ENCODE results near the gene SEPTIN6. TPM values are rescaled to one million over a fixed set of nuclear protein-coding genes. Genes with fewer than 3 reads are reported as not detected.
A peak's percentile ranks its signal among the peaks of the same experiment; 100 is the strongest.

The SEPTIN6 gene
- total and polyA plus RNA-seq, 2 of the 4 experiments (the other 2 are of a cell fraction), result 16.2 to 19.0 TPM

DNA sequence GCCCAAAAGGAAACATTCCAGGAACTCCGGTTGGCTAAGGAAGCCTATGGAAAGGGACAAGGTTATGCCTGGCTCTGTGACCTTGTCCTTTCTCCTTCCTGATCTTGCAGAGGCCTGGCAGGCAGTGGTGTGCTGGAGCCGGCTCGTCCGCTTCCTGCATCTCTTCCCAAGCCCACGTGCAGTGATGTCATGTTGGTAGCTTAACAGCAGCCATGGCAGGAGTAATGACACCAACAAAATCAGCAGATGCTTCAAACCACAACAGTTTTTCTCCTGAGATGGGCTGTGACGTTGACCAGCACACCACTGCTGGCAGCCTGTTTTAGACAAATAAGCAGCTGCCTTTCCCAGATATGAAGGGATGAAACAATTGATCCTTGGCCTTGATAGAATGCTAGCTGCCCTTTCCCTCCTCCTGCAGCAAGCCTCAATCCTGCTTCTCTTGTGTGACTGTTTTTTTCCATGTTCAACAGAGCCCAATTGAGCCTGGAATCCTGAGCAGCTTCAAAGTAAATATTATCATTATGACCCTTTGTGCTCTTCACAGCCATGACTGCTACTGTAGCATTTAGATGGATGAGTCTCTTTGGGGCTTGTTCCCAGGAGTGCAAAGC, 23.4 kb downstream of the SEPTIN6 start:
- DNase-seq (peak; percentile 84), ATAC-seq (ENCODE audit: low read depth) (peak; percentile 57)
- no peaks in the 10 kb centered on the region for H3K27me3 ChIP-seq (ENCODE audit: control insufficient read depth, insufficient read depth, low read length)
- H3K4ac ChIP-seq (ENCODE audit: low read depth, low read length), result no peak overlapping the region
- no TSS peak for BruUV-seq (replicated peaks)
- H2BK120ac ChIP-seq (ENCODE audit: low read depth, low read length), result no peak overlapping the region
- H4K5ac ChIP-seq (ENCODE audit: low read depth, low read length), result no peak overlapping the region
- H3K23ac ChIP-seq (ENCODE audit: low read depth, low read length), result no peak overlapping the region
- no peak overlapping the region for H2AFZ ChIP-seq (replicated peaks; ENCODE audit: low read length, poor library complexity)
- H2BK20ac ChIP-seq (ENCODE audit: low read depth, low read length), result no peak overlapping the region
- H3K14ac ChIP-seq (replicated peaks; ENCODE audit: low read depth, low read length), result no peak overlapping the region
- H2BK15ac ChIP-seq (ENCODE audit: low read depth, low read length), result no peak overlapping the region
- no peak overlapping the region for H2AK5ac ChIP-seq (ENCODE audit: low read depth, low read length)
- no peak overlapping the region for H3K4me2 ChIP-seq (ENCODE audit: low read depth, low read length)
- H2BK5ac ChIP-seq (ENCODE audit: low read depth, low read length, poor library complexity, severe bottlenecking), result no peak overlapping the region
- no peak overlapping the region for H4K8ac ChIP-seq (ENCODE audit: low read depth in 2 of 2, low read length in 2 of 2)
- no peak overlapping the region for H4K91ac ChIP-seq (ENCODE audit: insufficient read depth, low read depth, low read length)
- peaks cover 5% of the 10 kb centered on the region for H3K4me1 ChIP-seq (ENCODE audit: control insufficient read depth, insufficient read depth, low read length)
- CTCF ChIA-PET, result no interaction called here
- no peak overlapping the region for H3K4me3 ChIP-seq (ENCODE audit: insufficient read depth, low read depth, low read length)
- no peaks in the 10 kb centered on the region for H4K20me1 ChIP-seq (ENCODE audit: insufficient read depth, low read length)
- WGBS, 2 experiments (ENCODE audit: extremely low coverage in 2 of 2, insufficient read length in 1 of 2), result no CpG with 5 or more reads among the region's 6 CpGs
- TF ChIP-seq FOS (IDR thresholded peaks at IDR 0.05; ENCODE audit: low read depth, low read length) (no peak), RAD21 (IDR thresholded peaks at IDR 0.05; ENCODE audit: low read length) (no peak), BHLHE40 (IDR thresholded peaks at IDR 0.05; ENCODE audit: low read depth, low read length) (0 out of 2 replicates have a peak, but pooled peaks have one; percentile 35)
- TF ChIP-seq, protein P1, sequence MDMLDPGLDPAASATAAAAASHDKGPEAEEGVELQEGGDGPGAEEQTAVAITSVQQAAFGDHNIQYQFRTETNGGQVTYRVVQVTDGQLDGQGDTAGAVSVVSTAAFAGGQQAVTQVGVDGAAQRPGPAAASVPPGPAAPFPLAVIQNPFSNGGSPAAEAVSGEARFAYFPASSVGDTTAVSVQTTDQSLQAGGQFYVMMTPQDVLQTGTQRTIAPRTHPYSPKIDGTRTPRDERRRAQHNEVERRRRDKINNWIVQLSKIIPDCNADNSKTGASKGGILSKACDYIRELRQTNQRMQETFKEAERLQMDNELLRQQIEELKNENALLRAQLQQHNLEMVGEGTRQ (IDR thresholded peaks at IDR 0.05; ENCODE audit: low read depth, low read length), result 0 out of 2 replicates have a peak, but pooled peaks have one; percentile 29
- H3K9ac ChIP-seq (ENCODE audit: low read depth, low read length), result no peak overlapping the region
- H3K9me1 ChIP-seq (ENCODE audit: insufficient read depth, low read length), result peaks cover 3% of the 10 kb centered on the region; the same call in 1 of the 2 replicates
- in situ Hi-C loops (cut with MboI; ENCODE audit: low sequenced_read_pairs), result no loop called here
- peaks cover 2% of the 10 kb centered on the region; the same call in 1 of the 2 replicates for H3K36me3 ChIP-seq (ENCODE audit: control insufficient read depth, insufficient read depth, low read length)
- dilution Hi-C loops (cut with HindIII; ENCODE audit: low sequenced_read_pairs, unreplicated experiment), result no loop called here
- H3K79me1 ChIP-seq (ENCODE audit: low read depth in 1 of 2, low read length in 2 of 2), result no peaks in the 10 kb centered on the region
- no peaks in the 10 kb centered on the region for H3K9me3 ChIP-seq (ENCODE audit: control insufficient read depth, insufficient read depth, low read length)
- no peak overlapping the region for H2AK9ac ChIP-seq (replicated peaks; ENCODE audit: low read depth, low read length, poor library complexity)
- no peak overlapping the region for H3K27ac ChIP-seq (ENCODE audit: insufficient read depth, low read length)
- intact Hi-C loops (cut with micrococcal nuclease), result no loop called here
- H3K18ac ChIP-seq (ENCODE audit: low read depth, low read length), result no peak overlapping the region
- POLR2A ChIA-PET (ENCODE audit: unreplicated experiment), result no interaction called here
- no peak overlapping the region for H3K56ac ChIP-seq (ENCODE audit: extremely low read depth, insufficient read depth, low read length)

All from IMR-90 (cell line).